AG20443 (cell line): ENCODE measurements around the gene RAB36.

ENCODE experiments used
- DNase-seq: peaks from one replicate; pipeline ENCODE4 v3.0.0; 2012; ENCODE audit warnings: low spot score, mixed read lengths

Gene RAB36

DNA sequence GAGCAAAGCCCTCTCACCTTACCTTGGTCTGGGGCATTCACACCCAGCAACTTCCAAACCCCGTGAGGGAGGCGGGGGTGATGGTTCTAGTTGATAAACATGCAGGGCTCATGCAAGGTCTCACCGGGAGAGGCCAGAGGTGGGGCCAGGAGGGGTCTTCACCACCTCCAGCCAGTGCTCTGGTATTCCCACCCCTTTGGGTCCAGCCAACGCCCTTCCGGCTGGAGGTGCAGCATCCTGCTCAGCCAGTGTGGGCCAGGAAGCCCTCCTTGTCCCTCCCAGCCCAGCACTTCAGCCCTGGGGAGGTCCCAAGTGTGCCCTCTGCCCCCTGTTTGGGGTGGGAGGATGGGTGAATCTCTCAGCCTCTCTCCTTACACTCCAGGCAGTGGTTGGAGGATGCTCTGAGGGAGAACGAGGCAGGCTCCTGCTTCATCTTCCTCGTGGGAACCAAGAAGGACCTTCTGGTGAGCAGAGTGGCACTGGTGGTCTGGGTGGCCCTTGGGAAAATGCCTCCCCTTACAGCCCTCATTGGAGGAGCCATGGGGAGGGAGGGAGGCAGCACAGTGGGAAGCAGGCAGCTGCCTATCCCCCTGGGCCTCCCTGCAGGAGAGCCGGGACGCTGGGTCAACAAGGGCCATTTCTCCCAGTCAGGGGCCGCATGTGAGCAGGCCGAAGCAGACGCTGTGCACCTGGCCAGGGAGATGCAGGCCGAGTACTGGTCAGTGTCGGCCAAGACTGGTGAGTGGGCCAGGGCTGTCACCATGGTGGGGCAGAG lies 13.4 kb downstream of the RAB36 start:
- no peak for DNase-seq

DNA sequence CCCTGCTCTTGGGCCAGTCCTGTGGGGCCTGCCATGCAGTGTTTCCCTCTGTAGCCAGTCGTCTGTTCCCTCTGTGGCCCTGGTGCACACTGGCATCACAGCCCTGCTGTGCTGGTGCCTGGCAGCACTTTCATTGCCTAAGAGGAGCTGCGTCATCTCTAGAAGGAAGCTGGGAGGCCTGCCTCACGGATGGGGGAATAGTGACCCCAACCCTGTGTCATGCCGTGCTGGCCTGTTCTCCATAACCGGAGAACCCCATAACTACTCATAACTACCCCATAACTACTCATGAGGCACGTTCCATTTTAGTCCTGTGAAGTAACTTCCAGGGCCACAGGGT lies 14.0 kb downstream of the RAB36 start:
- DNase-seq, result no peak

DNA sequence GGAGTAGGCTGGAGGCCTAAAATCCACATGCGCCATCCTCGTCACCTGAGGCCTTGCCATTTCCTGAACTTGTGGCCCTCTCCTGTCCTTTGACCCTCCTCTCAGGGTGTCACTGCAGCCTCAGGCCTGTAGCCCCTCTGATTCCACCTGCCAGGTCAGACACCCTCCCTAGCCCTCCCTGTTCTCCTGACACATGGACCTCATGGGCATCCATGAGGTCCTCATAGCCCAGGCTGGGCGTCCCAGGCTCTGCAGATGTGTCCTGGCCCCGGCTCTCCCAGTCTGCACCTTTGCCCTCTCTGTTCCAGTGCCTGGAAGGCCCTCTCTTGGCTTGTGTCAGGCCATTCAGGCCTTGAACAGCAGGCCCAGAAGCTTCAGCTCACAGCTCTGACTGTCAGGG lies 15.8 kb downstream of the RAB36 start:
- no peak for DNase-seq

DNA sequence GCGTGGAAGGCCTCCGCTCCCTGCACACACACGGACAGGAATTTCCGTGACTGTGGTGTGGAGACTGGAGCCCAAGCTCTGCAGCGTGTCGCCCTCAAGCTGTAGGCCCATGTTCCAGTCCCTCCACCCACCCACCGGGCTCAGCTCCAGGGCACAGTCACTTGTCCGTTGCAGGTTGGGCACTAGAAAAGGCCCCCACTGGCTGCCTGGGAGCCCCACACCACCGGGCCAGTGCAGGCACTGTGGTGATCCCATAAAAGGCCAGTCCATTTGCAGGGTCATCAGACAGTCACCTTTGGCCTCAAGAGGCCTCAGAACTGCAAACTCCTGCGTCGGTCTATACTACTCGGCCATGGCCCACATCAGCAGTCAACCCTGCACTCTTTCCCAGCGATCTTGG lies 16.3 kb downstream of the RAB36 start:
- DNase-seq, result no peak

DNA sequence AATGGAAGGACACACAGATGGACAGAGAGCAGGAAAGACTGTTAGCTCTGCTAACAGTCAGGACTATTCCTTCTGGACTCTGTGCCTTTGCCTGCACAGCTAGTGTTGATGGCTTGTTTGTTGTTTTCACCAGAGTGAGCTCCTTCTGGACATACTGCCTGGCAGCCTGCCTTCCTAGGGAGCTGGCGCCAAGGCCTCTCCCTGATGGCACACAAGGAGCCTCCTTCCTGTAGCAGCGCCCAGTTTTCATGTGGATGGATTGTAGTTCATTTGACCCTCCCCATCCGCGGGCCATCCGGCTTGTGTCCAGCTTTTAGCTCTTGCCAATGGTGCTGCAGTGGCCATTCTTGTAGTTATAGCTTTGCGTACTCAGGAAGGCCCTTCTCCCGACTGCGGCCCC lies 18.4 kb downstream of the RAB36 start:
- no peak for DNase-seq

DNA sequence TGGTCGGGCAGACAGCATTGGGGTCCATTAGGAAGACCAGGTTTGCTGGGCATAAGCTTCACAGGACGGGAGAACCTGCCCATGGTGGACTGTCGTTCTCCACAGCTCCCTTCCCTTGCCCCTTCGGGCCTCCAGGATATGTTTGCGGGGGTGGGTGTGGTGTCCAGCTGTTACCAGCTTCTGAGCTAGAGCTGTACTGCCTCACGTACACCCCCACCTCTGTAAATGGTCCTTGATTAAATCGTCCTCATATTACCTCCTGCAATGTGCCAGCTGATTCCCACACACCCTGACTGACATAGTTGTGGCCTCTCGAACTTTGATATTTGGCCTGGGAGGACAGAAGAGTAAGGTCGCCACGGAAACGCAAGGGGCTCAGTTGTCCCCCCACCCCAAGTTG lies 18.8 kb downstream of the RAB36 start:
- DNase-seq, result no peak

DNA sequence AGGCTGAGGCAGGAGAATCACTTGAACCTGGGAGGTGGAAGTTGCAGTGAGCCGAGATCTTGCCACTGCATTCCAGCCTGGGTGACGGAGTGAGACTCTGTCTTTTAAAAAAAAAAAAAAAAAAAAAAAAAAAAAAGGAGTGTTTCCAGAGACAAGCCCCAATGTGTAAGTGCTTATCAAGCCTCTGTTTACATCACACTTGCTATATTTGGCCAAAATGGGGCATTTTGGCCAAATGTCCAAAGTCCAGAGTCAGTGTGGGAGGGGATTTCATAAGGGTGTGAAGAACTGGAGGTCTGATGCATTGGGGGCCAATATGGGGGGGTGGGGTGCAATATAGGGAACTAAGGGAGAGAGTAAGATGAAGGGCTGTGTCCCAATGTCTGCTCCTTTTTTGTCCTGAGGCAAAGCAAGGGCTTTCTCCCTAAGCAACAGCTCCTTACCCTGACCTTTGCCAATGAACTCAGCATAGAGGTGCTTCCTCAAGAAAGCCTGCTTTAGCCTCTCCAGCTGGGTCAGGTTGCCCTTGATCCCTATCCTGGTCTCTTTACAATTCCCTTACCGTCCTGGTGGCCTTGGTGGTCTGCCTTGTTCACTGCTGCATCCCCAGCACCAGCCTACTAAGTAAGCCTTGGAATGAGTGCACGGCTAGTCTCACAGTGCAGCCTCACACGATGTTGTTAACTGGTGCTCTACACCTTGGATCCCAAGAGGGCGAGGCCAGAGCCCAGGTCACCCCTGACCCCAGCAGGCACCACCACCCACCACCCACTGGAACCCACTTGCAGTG lies 21.0 kb downstream of the RAB36 start:
- no peak for DNase-seq

DNA sequence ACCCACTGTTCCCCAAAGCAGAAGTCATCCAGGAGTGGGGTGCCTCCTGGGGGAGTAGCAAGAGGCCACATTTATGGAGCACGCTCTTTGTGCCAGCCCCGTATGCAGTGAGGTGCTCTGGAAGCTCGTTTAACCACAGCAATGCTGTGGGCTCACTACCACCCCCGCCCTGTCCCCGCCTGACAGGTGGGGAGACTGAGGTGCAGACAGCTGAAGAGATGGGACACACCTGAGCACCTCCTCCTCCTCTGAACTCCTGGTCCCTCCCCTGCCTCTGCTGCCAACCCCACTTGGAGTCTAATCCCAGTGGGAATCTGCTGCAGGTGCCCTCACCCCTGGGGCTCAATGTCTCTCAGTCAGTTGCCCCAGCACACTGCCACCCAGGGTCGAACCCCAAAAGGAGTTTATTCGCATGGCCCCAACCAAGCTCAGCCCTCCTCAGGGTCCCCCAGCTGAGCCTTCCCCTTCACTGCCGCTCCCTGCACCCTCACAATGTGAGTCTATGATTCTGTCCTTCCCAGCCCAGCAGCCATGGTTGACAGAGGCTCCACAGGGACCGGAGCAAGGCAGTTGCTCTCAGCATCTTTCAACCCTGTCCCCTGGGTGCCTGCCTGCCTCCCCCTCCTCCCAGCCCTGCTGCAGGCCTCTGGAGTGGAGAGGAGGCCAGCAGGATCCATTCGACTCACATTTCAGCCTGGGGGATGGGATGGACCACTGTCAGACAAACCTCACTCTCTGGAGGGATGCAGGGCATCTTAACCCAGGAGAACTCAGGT lies 21.8 kb downstream of the RAB36 start:
- no peak for DNase-seq

DNA sequence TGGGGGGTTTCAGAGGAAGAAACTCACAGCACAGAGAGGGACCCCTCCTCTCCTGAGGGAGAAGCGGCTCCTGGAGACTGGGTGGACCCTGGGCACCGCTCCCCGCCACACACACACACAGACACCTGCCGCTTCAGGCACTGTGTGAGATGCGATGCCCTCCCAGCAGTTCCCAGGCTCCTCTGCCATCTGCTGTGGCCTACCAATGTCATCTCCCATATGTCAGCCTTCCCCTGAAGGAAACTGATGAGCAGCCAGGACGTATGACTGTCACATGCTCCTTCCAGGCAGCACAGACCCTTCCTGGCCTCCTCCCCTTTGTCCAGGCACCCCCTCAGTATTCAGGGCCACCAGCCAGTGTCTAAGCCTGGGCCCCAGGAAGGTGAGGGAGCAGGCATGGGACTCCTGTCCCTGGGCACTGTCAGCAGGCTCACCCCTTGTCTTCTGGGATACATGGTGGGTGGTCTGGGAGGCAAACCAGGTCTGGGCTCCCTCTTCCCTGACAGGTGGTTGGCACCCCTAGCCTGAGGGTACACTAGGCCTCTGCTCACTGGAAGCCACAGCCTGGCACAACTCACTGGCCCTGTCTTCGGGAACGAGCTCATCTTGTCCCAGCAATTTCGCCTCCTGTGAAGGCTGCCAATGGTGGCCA lies 23.2 kb downstream of the RAB36 start:
- no peak for DNase-seq

DNA sequence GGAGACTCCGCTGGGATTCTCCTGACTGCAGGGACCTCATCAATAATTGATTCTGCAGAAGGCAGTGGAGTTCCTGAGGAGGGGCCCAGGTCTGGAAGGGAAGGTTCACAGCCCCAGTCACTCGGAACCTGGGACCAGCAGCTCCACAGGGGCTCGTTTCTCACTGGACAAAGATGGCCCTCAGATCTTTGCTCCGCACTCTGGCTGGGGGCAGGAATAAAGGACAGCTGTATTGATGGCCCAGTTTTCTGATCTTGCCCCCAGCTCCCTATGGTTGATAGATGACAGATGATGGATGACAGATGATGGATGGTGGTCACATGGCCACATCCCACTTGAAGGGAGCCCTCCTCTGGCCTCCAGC lies 23.7 kb downstream of the RAB36 start:
- no peak for DNase-seq

DNA sequence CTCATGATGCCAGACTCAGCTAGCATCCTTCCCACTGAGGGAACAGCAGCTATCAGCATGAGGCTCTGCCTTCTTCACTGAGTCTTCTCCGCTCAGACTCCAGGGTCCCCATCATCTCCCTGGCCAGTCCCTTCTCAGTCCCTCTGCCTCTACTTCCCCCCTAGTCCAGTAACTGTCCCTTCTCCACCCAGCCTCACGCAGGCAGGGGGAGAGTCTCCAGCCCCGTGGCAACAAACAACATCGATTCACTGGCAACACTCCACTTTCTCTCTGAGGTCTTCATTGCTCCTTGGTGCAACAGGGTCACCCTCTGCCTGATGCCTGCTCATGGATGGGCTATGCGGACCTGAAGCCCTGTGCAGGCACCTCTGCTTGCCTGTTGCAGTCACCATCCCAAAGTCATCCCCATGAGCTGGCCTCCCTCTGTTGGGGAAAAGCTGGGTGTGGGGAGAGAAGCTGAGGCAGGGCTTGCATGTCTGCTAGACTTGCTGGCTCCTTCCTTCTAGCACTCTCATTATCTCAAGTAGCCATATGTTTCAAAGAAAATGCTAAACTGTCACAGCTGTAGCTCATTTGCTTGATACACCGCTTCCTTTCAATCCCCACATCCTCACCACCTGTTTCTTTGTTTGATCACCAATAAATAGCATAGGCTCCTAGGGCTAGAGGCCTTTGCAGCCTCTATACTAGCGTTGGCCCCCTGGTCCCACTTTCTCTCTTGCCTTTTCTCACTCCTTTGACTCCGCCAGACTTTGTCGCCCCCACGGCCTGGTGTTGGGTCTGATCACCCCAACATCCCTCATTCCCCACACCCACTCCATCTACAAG lies 30.8 kb downstream of the RAB36 start:
- DNase-seq, result no peak

DNA sequence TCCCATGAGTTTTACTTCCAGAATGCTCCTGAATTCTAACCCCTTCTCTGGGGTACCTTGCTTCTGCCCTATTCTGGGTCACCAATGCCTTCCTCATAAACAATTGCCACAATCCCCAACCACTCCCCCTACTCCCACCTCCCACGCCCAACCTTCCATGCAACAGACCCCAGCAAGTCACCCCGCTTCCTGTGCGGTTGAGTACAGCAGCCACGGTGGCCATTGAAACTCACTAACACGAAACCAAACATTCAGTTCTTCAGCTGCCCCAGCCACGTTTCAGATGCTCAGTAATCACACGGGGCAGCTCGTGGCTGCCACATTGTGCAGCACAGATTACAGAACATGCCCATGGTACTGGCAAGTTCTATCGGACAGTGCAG lies 31.4 kb downstream of the RAB36 start:
- no peak for DNase-seq

DNA sequence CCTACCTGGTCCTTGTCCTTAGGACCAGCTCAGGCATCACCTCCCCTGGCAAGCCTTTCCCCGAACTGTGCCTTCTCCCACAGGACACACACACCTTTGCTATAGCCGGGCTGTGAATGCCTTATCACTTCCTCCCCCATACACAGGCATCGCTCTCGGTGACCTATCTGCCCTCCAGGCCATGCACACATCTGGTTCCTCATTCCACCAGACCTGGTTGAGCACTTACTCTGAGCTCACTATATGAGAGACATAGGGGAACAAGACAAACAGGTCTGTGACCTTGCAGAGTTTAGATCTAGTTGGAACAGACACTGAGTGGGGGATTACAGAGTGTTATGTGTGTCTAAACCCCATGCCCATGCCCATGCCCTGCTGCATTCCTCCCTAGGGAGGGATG lies 31.9 kb downstream of the RAB36 start:
- DNase-seq, result no peak

DNA sequence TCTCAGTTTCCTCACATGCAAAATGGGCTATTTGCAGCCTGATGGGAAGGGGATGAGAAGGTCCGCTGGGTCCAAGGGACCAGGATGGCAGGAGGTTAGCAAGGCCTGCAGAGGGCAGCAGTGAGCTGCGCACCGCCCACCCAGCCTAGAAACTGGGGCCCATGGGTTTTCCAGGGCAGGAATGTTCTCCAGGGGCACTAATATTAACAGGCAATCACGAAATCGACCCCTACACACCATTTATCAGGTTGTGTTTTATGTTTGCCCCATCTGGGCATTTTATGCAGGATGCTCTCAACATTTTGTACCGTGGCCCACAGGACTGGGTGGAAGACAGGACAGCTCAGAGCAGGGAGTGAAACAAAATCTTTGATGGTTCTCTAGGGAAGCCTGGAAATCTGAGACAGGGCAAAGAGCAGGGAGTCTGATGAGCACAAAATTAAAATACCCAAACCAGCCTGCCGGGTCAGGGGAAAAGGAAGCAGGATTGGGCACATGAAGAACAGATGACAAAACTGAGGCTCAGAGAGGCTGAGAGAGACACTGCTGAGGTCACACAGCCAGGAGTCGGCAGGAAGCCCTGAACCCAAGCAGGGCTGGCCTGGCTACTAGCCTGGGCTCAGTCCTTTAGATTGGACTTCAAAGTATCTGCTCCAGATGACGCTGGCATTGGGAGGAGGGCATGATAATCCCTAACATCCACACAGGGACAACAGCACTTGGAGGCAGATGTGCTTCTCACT lies 33.4 kb downstream of the RAB36 start:
- peak; percentile 91 for DNase-seq

DNA sequence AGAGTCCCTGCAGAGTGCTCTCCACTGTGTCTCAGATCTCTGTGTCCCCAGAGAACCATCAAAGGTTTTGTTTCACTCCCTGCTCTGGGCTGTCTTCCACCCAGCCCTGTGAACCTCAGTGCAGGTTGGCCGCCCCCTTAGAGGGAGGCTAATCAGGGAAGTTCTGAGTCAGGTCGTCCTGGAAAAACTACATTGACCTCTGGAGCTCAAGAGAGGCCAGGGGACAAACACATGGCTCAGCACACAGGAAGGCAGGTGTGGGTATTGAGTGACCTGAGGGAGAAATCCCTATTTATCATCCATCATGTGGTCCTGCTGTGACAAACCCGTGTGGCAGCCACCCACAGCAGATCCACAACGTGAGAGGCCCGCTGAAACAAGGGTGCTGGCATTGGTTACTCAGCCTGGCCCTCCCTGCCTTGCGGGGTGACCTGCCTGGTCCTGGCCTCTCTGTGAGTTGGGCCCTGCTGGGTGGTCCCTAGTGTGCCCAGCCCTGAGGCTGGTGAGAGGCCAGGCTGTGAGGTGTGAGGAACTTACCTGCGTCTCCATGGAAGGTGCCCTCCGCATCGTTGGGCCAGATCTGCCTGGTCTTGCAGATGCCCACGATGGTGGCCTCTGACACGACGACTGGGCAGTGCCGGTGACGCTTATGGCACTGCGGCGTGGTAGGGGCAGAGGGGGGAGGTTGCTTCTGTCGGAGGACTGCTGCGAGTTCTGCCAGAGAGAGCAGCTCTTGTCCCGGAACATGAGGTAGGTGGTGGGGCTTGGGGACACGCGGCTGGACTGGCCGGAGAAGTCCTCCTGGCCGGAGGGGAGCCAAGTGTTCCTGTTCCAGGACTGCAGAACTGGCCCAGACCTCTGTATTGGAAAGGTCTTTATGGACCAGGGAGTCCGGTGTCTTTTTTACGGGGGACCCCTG lies 34.4 kb downstream of the RAB36 start:
- no peak for DNase-seq

DNA sequence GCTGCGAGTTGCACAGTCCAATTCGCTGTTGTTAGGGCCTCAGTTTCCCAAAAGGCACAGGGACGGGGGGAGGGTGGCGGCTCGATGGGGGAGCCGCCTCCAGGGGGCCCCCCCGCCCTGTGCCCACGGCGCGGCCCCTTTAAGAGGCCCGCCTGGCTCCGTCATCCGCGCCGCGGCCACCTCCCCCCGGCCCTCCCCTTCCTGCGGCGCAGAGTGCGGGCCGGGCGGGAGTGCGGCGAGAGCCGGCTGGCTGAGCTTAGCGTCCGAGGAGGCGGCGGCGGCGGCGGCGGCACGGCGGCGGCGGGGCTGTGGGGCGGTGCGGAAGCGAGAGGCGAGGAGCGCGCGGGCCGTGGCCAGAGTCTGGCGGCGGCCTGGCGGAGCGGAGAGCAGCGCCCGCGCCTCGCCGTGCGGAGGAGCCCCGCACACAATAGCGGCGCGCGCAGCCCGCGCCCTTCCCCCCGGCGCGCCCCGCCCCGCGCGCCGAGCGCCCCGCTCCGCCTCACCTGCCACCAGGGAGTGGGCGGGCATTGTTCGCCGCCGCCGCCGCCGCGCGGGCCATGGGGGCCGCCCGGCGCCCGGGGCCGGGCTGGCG lies 35.1 kb downstream of the RAB36 start, which contains the start of gene BCR:
BCR (plus strand) TSS at position 209 of the 592 bp plus-strand sequence. CDS start 452 bp downstream, outside the sequence.
- peak; percentile 95 for DNase-seq

DNA sequence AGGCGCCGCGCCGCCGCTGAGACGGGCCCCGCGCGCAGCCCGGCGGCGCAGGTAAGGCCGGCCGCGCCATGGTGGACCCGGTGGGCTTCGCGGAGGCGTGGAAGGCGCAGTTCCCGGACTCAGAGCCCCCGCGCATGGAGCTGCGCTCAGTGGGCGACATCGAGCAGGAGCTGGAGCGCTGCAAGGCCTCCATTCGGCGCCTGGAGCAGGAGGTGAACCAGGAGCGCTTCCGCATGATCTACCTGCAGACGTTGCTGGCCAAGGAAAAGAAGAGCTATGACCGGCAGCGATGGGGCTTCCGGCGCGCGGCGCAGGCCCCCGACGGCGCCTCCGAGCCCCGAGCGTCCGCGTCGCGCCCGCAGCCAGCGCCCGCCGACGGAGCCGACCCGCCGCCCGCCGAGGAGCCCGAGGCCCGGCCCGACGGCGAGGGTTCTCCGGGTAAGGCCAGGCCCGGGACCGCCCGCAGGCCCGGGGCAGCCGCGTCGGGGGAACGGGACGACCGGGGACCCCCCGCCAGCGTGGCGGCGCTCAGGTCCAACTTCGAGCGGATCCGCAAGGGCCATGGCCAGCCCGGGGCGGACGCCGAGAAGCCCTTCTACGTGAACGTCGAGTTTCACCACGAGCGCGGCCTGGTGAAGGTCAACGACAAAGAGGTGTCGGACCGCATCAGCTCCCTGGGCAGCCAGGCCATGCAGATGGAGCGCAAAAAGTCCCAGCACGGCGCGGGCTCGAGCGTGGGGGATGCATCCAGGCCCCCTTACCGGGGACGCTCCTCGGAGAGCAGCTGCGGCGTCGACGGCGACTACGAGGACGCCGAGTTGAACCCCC lies 35.8 kb downstream of the RAB36 start:
- DNase-seq, result no peak

DNA sequence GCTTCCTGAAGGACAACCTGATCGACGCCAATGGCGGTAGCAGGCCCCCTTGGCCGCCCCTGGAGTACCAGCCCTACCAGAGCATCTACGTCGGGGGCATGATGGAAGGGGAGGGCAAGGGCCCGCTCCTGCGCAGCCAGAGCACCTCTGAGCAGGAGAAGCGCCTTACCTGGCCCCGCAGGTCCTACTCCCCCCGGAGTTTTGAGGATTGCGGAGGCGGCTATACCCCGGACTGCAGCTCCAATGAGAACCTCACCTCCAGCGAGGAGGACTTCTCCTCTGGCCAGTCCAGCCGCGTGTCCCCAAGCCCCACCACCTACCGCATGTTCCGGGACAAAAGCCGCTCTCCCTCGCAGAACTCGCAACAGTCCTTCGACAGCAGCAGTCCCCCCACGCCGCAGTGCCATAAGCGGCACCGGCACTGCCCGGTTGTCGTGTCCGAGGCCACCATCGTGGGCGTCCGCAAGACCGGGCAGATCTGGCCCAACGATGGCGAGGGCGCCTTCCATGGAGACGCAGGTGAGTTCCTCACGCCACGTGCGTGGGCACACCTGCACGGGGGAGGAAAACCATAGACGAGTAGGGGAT lies 36.5 kb downstream of the RAB36 start:
- DNase-seq, result no peak
